ENCODE data around the gene HRH2. TPM values are rescaled to one million over a fixed set of nuclear protein-coding genes. Genes with fewer than 3 reads are reported as not detected.

Gene HRH2
- total and polyA plus RNA-seq, 9 of the 15 experiments (the other 6 are each of a cell fraction or from before 2014, with no cell fraction given) = 0.04 TPM; not detected in 8

- TF ChIP-seq REST (IDR thresholded peaks at IDR 0.05; ENCODE audit: borderline replicate concordance) (peak; percentile 35; the same call in 1 of the 2 replicates), REST (CRISPR knock-in tag; IDR thresholded peaks at IDR 0.05; ENCODE audit: low read depth) (no peak), CTCF (IDR thresholded peaks at IDR 0.05 in 2 of 3, conservative IDR thresholded peaks at IDR 0.05 in 1 of 3; ENCODE audit: insufficient read depth in 2 of 3, low read depth in 1 of 3, low read length in 3 of 3) (peak; percentile 72 to 80 (median 77)), NUFIP1 (IDR thresholded peaks at IDR 0.05; ENCODE audit: partially characterized antibody) (no peak), EHMT2 (IDR thresholded peaks at IDR 0.05) (peak; percentile 61; the same call in 1 of the 2 replicates), MBD1 (CRISPR knock-in tag; IDR thresholded peaks at IDR 0.05) (no peak), KDM4B (IDR thresholded peaks at IDR 0.05; ENCODE audit: borderline replicate concordance in 2 of 2, low read depth in 1 of 2) (peak in 1 of 2 experiments; percentile 57; a peak in 1 of 4 replicates), ZBTB43 (CRISPR knock-in tag; IDR thresholded peaks at IDR 0.05) (no peak), NBN (IDR thresholded peaks at IDR 0.05; ENCODE audit: low read depth) (0 out of 2 replicates have a peak, but pooled peaks have one; percentile 34)
These were observed 38.4 kb downstream of the HRH2 start (continued) for GRCh38 chr5:175696139-175696854.
